Fibroblast of the aortic adventitia (primary cell): Measurements from ENCODE around the gene RAB4B. TPM values are rescaled to one million over a fixed set of nuclear protein-coding genes. Genes with fewer than 3 reads are reported as not detected.
"Not testable (repeated sequence)": the region's sequence is repeated elsewhere in the genome, so short reads cannot be mapped to it uniquely, and the experiment has no call there.

ENCODE experiments used
- DNase-seq: peaks from one replicate; pipeline ENCODE4 v3.0.0-alpha.2; 2010; ENCODE audit warnings: low read depth
- H3K4me3 ChIP-seq: 2 replicates; pipeline ENCODE4 v1.5.1; 2011; ENCODE audit warnings: low read depth, mild to moderate bottlenecking, control low read depth, low read length, moderate library complexity
- CTCF ChIP-seq: IDR thresholded peaks from 2 replicates; pipeline ENCODE4 v1.5.1; 2011; ENCODE audit warnings: mild to moderate bottlenecking, low read length, control low read depth, inconsistent platforms; ENCODE audit not compliant: insufficient read depth
- total RNA-seq: library from RNA; depleted of rRNA; stranded (reverse); fragments of >200 nt; gene quantifications from 2 replicates; pipeline ENCODE4 v1.2.3, GENCODE V29; 2012; ENCODE audit warnings: low replicate concordance

RAB4B gene
- total RNA-seq, 1 donor = 10.1 TPM

- no peak for DNase-seq
- no peak overlapping the region for H3K4me3 ChIP-seq
- no peak for TF ChIP-seq CTCF
Measured at GRCh38 chr19:40827386-40828247, 49.6 kb downstream of the RAB4B start.

- no peak for TF ChIP-seq CTCF
- DNase-seq = no peak
- no peak overlapping the region for H3K4me3 ChIP-seq
Measured at GRCh38 chr19:40829205-40829604, 51.2 kb downstream of the RAB4B start.

GRCh38 chr19:40830741-40831140, 52.7 kb downstream of the RAB4B start:
- DNase-seq, H3K4me3 ChIP-seq: not testable (repeated sequence)

GRCh38 chr19:40831502-40832430, 53.7 kb downstream of the RAB4B start:
- no peak overlapping the region for H3K4me3 ChIP-seq
- DNase-seq = peak; percentile 98
- TF ChIP-seq CTCF = no peak

- DNase-seq, H3K4me3 ChIP-seq: not testable (repeated sequence)
Measured at GRCh38 chr19:40832431-40832790, 54.4 kb downstream of the RAB4B start.

- not testable (repeated sequence) for H3K4me3 ChIP-seq, DNase-seq
Measured at GRCh38 chr19:40833728-40834533, 55.9 kb downstream of the RAB4B start.

- no peak for DNase-seq
- no peak for TF ChIP-seq CTCF
- no peak overlapping the region for H3K4me3 ChIP-seq
Measured at GRCh38 chr19:40836754-40837429, 58.8 kb downstream of the RAB4B start.

- not testable (repeated sequence) for DNase-seq, H3K4me3 ChIP-seq
Measured at GRCh38 chr19:40838477-40838876, 60.4 kb downstream of the RAB4B start.

GRCh38 chr19:40842012-40842411, 64.0 kb downstream of the RAB4B start:
- DNase-seq, H3K4me3 ChIP-seq: not testable (repeated sequence)

- H3K4me3 ChIP-seq, DNase-seq: not testable (repeated sequence)
Measured at GRCh38 chr19:40842997-40843652, 65.1 kb downstream of the RAB4B start.

- DNase-seq = not testable (repeated sequence)
Measured at GRCh38 chr19:40843653-40844052, 65.6 kb downstream of the RAB4B start.

More at GRCh38 chr19:40843653-40844052, 65.6 kb downstream of the RAB4B start:
- H3K4me3 ChIP-seq = not testable (repeated sequence)
